ENCODE results near the gene TLX1. TPM values are rescaled to one million over a fixed set of nuclear protein-coding genes. Genes with fewer than 3 reads are reported as not detected.

TLX1 gene
- total RNA-seq, 1 donor from 2014 or later = 0.33 TPM

DNA sequence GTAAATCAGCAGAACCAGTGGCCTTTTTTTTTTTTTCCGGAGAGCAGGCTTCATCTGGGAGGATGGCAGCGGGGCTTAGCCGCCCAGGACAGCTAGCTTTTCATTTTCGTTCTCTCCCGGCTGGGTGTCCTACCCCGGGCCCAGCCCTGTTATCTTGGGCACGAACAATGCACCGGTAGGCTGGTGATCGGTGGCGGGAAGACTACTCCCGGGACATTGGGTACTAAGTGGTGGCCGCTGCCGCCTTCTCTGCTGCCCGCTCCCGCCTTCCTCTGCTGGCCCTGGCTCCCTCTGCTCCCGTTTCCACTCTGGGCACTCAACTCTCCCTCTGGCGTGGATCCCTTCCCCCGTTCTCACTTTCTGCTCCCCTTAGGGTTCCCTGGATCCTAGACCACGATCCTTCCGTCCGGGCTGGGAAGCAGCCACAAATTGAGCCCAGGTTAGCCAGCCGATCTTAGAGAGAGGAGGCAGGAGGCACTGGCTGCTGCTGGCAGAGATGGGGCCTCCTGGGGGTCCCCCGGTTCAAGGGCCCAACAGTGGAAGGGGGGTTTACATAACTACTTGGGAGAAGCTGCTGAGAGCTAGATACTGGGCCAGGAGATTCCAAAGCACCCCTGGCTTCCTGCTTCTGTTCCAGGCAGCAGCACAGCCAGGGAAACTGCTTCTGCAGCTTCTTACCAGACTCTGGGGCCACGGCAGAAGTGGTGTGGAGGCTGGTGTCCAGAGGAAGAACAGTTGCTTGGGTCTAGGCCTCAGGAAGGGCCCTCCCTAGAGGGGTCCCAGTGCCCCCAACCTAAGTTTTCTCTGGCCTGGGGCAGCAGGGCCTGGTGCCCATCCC is 1.8 kb downstream of the TLX1 start:
- TF ChIP-seq, protein P1, sequence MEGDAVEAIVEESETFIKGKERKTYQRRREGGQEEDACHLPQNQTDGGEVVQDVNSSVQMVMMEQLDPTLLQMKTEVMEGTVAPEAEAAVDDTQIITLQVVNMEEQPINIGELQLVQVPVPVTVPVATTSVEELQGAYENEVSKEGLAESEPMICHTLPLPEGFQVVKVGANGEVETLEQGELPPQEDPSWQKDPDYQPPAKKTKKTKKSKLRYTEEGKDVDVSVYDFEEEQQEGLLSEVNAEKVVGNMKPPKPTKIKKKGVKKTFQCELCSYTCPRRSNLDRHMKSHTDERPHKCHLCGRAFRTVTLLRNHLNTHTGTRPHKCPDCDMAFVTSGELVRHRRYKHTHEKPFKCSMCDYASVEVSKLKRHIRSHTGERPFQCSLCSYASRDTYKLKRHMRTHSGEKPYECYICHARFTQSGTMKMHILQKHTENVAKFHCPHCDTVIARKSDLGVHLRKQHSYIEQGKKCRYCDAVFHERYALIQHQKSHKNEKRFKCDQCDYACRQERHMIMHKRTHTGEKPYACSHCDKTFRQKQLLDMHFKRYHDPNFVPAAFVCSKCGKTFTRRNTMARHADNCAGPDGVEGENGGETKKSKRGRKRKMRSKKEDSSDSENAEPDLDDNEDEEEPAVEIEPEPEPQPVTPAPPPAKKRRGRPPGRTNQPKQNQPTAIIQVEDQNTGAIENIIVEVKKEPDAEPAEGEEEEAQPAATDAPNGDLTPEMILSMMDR (conservative IDR thresholded peaks at IDR 0.05) = no peak
- H3K9me3 Mint-ChIP-seq = no peaks in the 10 kb centered on the region
- peak overlapping the region; percentile 51 for H3K4me3 Mint-ChIP-seq
- no peaks in the 10 kb centered on the region for H3K4me1 Mint-ChIP-seq
- no peak for DNase-seq (ENCODE audit: low read depth, low spot score)
- H3K36me3 Mint-ChIP-seq (ENCODE audit: low read depth) = no peaks in the 10 kb centered on the region
- H3K27ac Mint-ChIP-seq (ENCODE audit: unreplicated experiment) = no peak overlapping the region
- peaks cover 98% of the 10 kb centered on the region for H3K27me3 Mint-ChIP-seq (ENCODE audit: low read depth)

DNA sequence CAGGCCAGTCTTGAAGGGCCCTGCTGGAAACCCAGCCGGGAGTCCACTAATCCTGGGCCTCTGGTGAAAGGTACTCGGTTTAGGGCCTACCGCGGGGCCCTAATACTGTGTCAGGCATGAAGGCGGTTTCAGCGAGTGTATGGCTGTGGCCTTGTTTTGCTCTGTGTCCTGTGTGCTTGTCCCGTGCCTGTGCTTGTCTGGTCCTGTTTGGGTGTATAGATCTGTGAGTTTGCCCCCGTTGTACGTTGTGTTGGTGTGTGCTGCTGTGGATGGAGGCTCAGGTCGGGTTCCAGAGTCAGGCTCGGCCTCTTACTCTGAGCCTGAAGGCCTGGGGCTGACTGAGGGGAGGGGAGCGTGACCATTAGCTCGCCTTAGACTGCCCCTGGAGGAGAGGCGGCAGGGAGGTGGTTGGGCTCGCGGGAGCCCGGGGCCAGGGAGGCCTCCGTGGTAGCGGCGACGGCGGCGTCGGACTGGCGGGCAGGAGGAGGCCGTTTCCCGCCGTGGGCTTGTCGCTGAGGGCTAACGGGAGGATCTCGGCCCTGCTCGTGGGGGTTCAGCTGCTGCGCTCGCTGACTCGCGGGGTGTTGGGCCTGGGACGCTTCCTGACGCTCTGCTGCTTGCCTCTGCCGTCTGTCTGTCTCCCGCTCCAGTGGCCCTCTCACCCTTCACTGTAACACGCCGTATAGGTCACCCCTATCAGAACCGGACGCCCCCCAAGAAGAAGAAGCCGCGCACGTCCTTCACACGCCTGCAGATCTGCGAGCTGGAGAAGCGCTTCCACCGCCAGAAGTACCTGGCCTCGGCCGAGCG is 2.6 kb downstream of the TLX1 start:
- Mint-ChIP-seq H3K4me3 (peak overlapping the region; percentile 10), H3K27ac (ENCODE audit: unreplicated experiment) (no peak overlapping the region), H3K4me1 (no peaks in the 10 kb centered on the region), H3K9me3 (no peaks in the 10 kb centered on the region), H3K36me3 (ENCODE audit: low read depth) (peaks cover 3% of the 10 kb centered on the region), H3K27me3 (ENCODE audit: low read depth) (peaks cover 98% of the 10 kb centered on the region)
- no peak for DNase-seq (ENCODE audit: low read depth, low spot score)
- TF ChIP-seq, protein P1 (conservative IDR thresholded peaks at IDR 0.05) = no peak

DNA sequence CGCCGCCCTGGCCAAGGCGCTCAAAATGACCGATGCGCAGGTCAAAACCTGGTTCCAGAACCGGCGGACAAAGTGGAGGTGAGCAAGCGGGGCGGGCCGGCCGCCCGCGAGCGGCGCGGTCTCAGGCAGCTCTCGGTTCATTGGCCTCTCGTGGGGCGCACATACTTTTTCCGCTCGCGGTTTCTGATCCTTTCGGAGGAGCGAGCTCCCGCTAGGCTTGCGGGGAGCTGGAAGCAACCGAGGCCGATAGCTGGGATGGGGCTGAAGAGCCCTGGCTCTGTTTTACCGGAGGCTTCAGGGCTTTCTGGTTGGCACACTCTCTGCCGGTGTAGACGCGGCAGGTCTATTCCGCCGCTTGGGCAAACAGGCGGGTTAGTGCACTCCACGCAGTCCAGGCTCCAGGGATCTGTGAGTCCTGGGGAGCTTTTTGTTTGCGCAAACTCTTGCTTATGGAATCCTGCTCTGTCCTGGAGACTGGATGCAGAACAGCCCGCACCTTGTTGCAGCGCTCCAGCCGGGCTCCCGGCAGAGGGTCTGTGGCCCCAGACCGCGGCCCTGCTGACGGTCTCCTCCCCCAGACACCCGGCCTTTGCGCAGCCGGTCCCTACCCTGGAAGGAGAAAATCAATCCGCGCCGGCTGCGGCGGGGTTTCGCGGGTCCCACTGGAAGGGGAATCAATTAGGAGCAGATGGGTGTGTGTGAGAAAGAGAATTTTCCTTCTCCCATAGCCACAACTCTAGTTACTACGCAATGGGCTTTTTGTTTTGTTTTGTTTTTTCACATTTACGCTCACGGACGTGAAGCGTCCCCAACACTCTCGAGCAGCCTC is 3.4 kb downstream of the TLX1 start:
- Mint-ChIP-seq H3K4me1 (no peaks in the 10 kb centered on the region), H3K27ac (ENCODE audit: unreplicated experiment) (no peak overlapping the region), H3K4me3 (no peak overlapping the region), H3K36me3 (ENCODE audit: low read depth) (peaks cover 3% of the 10 kb centered on the region), H3K9me3 (no peaks in the 10 kb centered on the region), H3K27me3 (ENCODE audit: low read depth) (peaks cover 98% of the 10 kb centered on the region)
- no peak for DNase-seq (ENCODE audit: low read depth, low spot score)
- TF ChIP-seq, protein P1 (conservative IDR thresholded peaks at IDR 0.05) = no peak

DNA sequence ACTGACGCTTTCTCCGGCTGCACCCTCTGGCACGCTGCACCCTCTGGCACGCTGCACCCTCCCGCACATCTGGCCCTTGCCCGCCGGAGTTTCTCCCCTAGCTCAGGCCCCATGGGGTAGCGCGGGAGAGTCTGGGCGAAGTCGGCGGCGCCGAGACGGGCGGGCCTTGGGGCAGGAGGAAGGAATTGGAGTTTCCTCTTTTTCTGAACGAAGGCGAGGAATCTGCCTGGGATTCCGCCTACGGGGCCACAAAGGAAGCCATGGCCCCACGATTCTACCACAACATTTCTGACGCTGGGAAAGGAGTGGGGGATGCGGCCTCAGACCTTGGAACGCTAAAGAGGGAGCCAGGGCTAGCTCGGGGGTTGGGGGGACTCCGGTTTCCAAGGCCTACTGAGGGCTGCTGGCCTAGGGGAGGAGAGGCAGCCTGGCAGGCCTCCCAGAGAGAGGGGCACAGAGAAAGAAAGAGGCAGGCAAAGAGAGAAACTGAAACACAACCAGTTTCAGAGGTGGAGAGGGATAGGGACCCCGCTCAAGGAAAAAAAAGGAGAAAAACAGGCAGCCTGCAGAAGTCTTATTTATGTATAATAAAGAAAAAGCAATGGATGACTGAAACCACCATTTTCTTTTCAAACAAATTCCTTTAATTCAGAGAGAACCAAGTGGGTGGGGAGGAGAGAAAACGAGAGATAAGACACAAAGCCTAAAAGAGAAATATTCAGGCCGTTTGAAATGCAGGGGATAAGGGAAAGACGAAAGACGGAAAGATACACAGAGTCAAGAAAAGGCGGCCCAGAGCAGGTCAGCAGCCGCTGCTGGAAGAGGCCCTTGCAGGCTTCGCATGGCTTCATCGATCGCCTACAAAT is 4.3 kb downstream of the TLX1 start:
- Mint-ChIP-seq H3K36me3 (ENCODE audit: low read depth) (peaks cover 3% of the 10 kb centered on the region), H3K4me1 (no peaks in the 10 kb centered on the region), H3K4me3 (peak overlapping the region; percentile 33), H3K27me3 (ENCODE audit: low read depth) (peaks cover 98% of the 10 kb centered on the region), H3K27ac (ENCODE audit: unreplicated experiment) (no peak overlapping the region), H3K9me3 (no peaks in the 10 kb centered on the region)
- TF ChIP-seq, protein P1 (conservative IDR thresholded peaks at IDR 0.05) = no peak
- no peak for DNase-seq (ENCODE audit: low read depth, low spot score)
